ENCODE measurements around the gene VWA1.
"Not testable (repeated sequence)": the region's sequence is repeated elsewhere in the genome, so short reads cannot be mapped to it uniquely, and the experiment has no call there.

Gene VWA1

DNA sequence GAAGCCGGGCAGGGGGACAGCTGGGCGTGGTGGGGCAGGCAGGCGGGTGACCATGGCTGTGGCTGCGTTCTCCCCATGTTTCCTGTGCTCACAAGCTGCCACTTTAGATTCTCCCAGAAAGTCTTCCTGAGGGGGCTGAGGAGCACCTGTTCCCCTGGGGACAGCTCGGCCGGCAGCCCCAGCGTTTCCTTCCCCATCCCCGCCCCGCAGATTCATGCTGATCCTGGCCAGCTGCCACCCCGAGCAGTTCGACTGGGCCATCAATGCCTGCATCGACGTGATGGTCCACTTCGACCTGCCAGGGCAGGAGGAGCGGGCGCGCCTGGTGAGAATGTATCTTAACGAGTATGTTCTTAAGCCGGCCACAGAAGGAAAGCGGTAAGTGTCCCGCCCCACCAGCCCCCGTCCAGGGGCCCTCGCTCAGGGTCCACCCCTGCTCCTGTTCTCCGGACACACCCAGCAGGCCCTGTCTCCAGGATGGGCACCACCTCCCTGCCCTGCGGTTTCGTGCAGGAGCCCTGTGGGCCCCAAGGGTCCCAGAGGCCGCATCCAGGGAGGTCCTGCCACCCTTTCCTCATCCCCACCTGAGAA is 25.1 kb downstream of the VWA1 start:
- H3K4me3 ChIP-seq (ENCODE audit: low read depth, low read length): no peak overlapping the region
- TF ChIP-seq, protein P1, sequence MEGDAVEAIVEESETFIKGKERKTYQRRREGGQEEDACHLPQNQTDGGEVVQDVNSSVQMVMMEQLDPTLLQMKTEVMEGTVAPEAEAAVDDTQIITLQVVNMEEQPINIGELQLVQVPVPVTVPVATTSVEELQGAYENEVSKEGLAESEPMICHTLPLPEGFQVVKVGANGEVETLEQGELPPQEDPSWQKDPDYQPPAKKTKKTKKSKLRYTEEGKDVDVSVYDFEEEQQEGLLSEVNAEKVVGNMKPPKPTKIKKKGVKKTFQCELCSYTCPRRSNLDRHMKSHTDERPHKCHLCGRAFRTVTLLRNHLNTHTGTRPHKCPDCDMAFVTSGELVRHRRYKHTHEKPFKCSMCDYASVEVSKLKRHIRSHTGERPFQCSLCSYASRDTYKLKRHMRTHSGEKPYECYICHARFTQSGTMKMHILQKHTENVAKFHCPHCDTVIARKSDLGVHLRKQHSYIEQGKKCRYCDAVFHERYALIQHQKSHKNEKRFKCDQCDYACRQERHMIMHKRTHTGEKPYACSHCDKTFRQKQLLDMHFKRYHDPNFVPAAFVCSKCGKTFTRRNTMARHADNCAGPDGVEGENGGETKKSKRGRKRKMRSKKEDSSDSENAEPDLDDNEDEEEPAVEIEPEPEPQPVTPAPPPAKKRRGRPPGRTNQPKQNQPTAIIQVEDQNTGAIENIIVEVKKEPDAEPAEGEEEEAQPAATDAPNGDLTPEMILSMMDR (IDR thresholded peaks at IDR 0.05; ENCODE audit: low read depth, low read length, missing control alignments): no peak
- DNase-seq (ENCODE audit: low read depth): no peak

DNA sequence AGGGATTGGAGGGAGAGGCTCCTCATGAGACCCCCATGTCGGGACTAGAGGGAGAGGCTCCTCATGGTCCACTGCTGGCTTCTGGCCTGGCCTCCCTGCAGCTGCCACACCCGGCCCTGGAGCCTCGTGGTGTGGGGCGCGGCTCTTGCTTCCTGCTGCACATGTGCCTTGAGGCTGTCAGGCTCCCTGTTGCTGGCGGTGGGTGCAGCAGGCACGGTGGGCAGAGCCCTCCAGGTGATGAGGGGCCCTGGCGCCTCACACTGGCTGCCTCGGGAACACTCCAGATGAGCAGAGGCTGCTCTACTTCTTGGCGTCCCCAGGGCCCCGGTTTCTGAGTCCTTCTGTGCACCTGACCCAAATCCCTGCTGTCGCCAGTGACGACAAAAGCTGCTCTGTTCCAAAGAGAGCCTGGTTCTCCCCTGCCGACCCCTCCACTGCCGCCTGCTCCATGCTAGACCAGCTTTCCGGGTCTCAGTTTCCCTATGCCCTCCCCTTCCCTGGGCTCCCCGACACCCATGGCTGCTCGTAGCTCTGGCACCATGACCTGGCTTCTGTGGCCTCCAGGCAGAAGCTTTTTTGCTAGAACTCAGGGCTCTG is 26.3 kb downstream of the VWA1 start:
- TF ChIP-seq, protein P1 (IDR thresholded peaks at IDR 0.05; ENCODE audit: low read depth, low read length, missing control alignments): peak; percentile 17
- H3K4me3 ChIP-seq (ENCODE audit: low read depth, low read length): peak overlapping the region; percentile 56
- no peak for DNase-seq (ENCODE audit: low read depth)

DNA sequence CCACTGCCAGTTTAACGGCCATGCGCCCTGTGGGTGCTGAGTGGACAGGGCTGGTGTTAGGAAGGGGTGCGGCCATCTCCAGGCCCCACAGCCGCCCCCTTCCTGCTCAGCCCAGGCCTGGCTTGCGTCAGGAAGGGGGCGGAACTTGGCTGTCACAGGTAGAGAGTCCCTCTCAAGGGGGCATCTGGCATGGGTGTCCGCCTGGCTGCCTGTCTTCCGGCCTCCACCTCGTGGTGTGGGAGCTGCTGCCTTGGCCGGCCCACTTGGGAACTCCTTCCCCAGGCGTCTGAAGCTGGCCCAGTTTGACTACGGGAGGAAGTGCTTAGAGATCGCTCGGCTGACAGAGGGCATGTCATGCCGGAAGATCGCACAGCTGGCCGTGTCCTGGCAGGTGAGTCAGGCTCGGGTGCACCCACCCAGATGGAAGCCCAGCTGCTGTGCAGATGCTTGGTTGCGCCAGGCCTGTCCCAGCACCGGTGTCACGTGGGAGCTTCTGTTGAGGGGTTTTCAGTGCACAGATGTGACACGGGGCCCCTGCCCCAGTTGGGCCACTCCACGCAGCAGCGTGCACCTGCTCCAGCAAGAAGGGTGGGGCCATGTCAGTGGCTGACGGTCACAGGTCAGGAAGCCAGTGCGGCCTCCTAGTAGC is 27.0 kb downstream of the VWA1 start:
- H3K4me3 ChIP-seq (ENCODE audit: low read depth, low read length): peak overlapping the region; percentile 56
- DNase-seq (ENCODE audit: low read depth): peak; percentile 40
- TF ChIP-seq, protein P1 (IDR thresholded peaks at IDR 0.05; ENCODE audit: low read depth, low read length, missing control alignments): no peak

DNA sequence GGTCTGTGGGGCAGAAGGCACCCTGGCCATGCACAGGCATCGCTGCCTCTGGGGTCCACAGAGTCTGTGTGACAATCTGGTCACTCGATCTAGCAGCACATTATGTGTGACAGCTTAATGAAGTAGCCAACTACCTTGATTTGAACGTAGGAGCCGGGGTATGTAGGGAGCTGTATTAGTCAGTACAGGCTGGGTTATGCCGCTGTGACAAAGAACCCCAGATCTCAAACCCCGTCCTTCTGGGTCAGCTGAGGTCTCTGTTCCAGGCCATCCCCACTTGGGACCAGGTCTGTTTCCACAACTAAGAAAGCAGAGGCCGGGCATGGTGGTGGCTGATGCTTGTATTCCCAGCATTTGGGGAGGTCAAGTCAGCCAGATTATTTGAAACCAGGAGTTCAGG is 27.8 kb downstream of the VWA1 start:
- DNase-seq (ENCODE audit: low read depth): no peak
- H3K4me3 ChIP-seq (ENCODE audit: low read depth, low read length): no peak overlapping the region
- TF ChIP-seq, protein P1 (IDR thresholded peaks at IDR 0.05; ENCODE audit: low read depth, low read length, missing control alignments): no peak

DNA sequence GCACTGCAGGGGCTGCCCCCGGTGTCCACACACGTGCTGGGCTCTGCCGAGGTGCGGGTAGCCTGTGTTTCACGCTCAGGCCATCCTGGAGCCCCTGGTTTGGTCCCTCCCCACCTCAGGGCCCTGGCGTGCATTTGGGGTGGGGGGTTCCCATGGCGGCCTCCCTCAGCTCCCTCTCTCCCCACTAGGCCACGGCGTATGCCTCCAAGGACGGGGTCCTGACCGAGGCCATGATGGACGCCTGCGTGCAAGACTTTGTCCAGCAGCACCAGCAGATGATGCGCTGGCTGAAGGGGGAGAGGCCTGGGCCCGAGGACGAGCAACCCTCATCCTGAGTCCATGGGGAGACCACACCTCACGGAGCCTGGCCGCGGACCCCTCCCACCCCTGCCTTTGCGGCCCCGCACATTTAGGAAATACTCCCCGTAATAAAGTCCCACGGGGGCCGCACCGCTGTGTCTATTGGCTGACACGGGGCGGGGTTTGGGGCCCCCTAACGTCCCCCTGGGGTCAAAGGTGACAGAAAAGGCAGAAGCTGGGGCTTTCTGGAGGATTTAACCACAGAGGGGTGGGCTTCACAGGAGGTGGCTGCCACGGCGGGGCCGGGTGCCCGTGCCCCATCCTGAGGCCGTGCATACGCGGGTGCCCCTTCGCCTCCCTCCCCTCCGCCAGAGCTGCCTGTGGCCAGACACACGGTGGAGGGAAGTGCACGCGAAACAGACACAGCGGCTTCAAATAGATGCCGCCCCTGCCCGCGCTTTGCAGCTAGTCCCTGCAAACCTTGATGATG is 32.9 kb downstream of the VWA1 start:
- DNase-seq (ENCODE audit: low read depth); H3K4me3 ChIP-seq (ENCODE audit: low read depth, low read length): not testable (repeated sequence)

DNA sequence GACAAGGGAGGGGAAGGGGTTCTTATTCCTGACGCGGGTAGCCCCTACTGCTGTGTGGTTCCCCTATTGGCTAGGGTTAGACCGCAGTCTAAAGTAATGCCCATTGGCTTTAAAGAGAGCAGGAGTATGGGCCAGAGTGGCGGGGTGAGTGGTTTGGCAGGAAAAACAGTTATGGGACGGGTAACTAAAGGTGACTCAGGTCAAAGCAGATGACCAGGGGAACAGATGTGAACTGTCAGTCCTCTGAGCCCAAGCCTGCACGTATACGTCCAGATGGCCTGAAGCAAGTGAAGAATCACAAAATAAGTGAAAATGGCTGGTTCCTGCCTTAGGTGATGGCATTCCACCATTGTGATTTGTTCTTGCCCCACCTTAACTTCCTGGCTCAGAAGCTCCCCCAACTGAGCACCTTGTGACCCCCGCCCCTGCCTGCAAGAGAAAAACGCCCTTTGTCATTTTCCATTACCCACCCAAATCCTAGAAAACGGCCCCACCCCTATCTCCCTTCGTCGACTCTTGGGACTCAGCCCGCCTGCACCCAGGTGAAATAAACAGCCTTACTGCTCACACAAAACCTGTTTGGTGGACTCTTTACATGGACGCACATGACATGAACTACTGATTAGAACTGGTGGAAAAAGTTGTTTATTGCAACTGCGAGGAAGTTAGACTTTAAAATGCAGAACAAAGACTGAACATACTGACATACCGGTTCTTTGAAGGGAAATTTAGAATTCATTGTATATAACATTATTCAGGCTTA is 35.3 kb downstream of the VWA1 start:
- TF ChIP-seq, protein P1 (IDR thresholded peaks at IDR 0.05; ENCODE audit: low read depth, low read length, missing control alignments): no peak
- H3K4me3 ChIP-seq (ENCODE audit: low read depth, low read length): peak overlapping the region; percentile 85
- DNase-seq (ENCODE audit: low read depth): no peak

Measured in GM12864 (cell line).